Colonic mucosa (tissue), 4 donors: ENCODE data around the gene CAPN10. TPM values are rescaled to one million over a fixed set of nuclear protein-coding genes. Genes with fewer than 3 reads are reported as not detected.

Source experiments
- DNase-seq: peaks from one replicate; pipeline ENCODE4 v3.0.0-alpha.2; 2020
- H3K27ac ChIP-seq: fragments of 200-600 bp; one replicate; pipeline ENCODE4 v1.8.0; 2021
- H3K27me3 ChIP-seq: fragments of 200-600 bp; one replicate; pipeline ENCODE4 v1.8.0; 2021
- H3K36me3 ChIP-seq: fragments of 200-600 bp; one replicate; pipeline ENCODE4 v1.8.0; 2021
- H3K4me1 ChIP-seq: fragments of 200-600 bp; one replicate; pipeline ENCODE4 v1.8.0; 2021; ENCODE audit warnings: mild to moderate bottlenecking
- H3K4me3 ChIP-seq: fragments of 200-600 bp; one replicate; pipeline ENCODE4 v1.8.0; 2021
- H3K9ac ChIP-seq, 2 donors: one replicate each; pipeline ENCODE4 v1.7.0; 2013; ENCODE audit warnings: control low read depth in 2 of 2, low read depth in 2 of 2, low read length in 2 of 2
- H3K9me3 ChIP-seq: fragments of 200-600 bp; one replicate; pipeline ENCODE4 v1.8.0; 2021
- CTCF ChIP-seq: fragments of 200-600 bp; IDR thresholded peaks from one replicate; pipeline ENCODE4 v1.8.0; 2022; ENCODE audit warnings: antibody characterized with exemption, mild to moderate bottlenecking
- intact Hi-C: fragments of 100-400 bp; cut with DNase I; formaldehyde crosslinking; loops from one replicate; pipeline ENCODE4 v1.14.1; 2022
- total RNA-seq, 2 donors: library from RNA; stranded (reverse); fragmentation: NEBNext Ultra II Directional in 1 of 2; extraction: Animal tissue kit (Norgen Biotek cat#: 25700) in 1 of 2; gene quantifications; one replicate each; pipeline ENCODE4 v1.2.1, GENCODE V29; 2021
- donor health status: healthy.
- donor health status: DM: no; HTN: no; CAD: no.
- donor health status: DM: no; HTN: no; CAD: no.

The CAPN10 gene
- total RNA-seq, 2 donors from 2014 or later = 29.1 to 47.8 TPM

GRCh38 chr2:240575101-240575965 lies 11.2 kb upstream of the CAPN10 start:
- Histone ChIP-seq H3K4me3 (no peak overlapping the region), H3K36me3 (peaks cover 6% of the 10 kb centered on the region)
- DNase-seq = no peak

GRCh38 chr2:240576036-240576435 lies 10.5 kb upstream of the CAPN10 start:
- Histone ChIP-seq H3K27ac (no peak overlapping the region), H3K4me1 (peaks cover 11% of the 10 kb centered on the region), H3K27me3 (no peaks in the 10 kb centered on the region), H3K9ac (no peak overlapping the region), H3K4me3 (no peak overlapping the region), H3K9me3 (no peaks in the 10 kb centered on the region), H3K36me3 (peaks cover 6% of the 10 kb centered on the region)
- no peak for DNase-seq
- intact Hi-C loops = no loop called here
- no peak for TF ChIP-seq CTCF

More at GRCh38 chr2:240575101-240575965, 11.2 kb upstream of the CAPN10 start:
- Histone ChIP-seq H3K27me3 (no peaks in the 10 kb centered on the region), H3K9ac (no peak overlapping the region), H3K9me3 (no peaks in the 10 kb centered on the region), H3K27ac (no peak overlapping the region), H3K4me1 (peaks cover 18% of the 10 kb centered on the region)
- intact Hi-C loops = no loop called here
- no peak for TF ChIP-seq CTCF

GRCh38 chr2:240576436-240577205 lies 9.9 kb upstream of the CAPN10 start:
- no peak for DNase-seq

GRCh38 chr2:240577281-240578109 lies 9.0 kb upstream of the CAPN10 start:
- peaks cover 6% of the 10 kb centered on the region for H3K36me3 ChIP-seq
- no peak for TF ChIP-seq CTCF
- H3K9me3 ChIP-seq = no peaks in the 10 kb centered on the region
- no peak for DNase-seq
- H3K4me3 ChIP-seq = no peak overlapping the region
- H3K4me1 ChIP-seq = peaks cover 8% of the 10 kb centered on the region
- intact Hi-C loops = no loop called here
- no peak overlapping the region for H3K9ac ChIP-seq
- no peak overlapping the region for H3K27ac ChIP-seq
- no peaks in the 10 kb centered on the region for H3K27me3 ChIP-seq

More at GRCh38 chr2:240576436-240577205, 9.9 kb upstream of the CAPN10 start:
- intact Hi-C loops = no loop called here
- Histone ChIP-seq H3K27ac (no peak overlapping the region), H3K9ac (no peak overlapping the region), H3K9me3 (no peaks in the 10 kb centered on the region), H3K27me3 (no peaks in the 10 kb centered on the region), H3K36me3 (peaks cover 6% of the 10 kb centered on the region), H3K4me1 (peaks cover 8% of the 10 kb centered on the region), H3K4me3 (no peak overlapping the region)
- TF ChIP-seq CTCF = no peak

- Histone ChIP-seq H3K36me3 (peaks cover 6% of the 10 kb centered on the region), H3K9me3 (no peaks in the 10 kb centered on the region), H3K9ac (no peak overlapping the region), H3K4me1 (peaks cover 8% of the 10 kb centered on the region), H3K27ac (no peak overlapping the region), H3K27me3 (no peaks in the 10 kb centered on the region), H3K4me3 (no peak overlapping the region)
- intact Hi-C loops = no loop called here
- no peak for TF ChIP-seq CTCF
- no peak for DNase-seq
Observed at GRCh38 chr2:240578110-240578450, 8.5 kb upstream of the CAPN10 start.
